GM19025 (cell line): Measurements from ENCODE around the gene RNF167.
A peak's percentile ranks its signal among the peaks of the same experiment; 100 is the strongest.

Experiments
- ATAC-seq: cut with Tn5 transposase; IDR thresholded peaks from one replicate; pipeline ENCODE4 v1.9.1; 2021; ENCODE audit warnings: mild to moderate bottlenecking, low read depth, moderate library complexity; ENCODE audit not compliant: unreplicated experiment

RNF167 gene

GRCh38 chr17:4972752-4973151, 32.7 kb downstream of the RNF167 start:
- no peak for ATAC-seq

DNA sequence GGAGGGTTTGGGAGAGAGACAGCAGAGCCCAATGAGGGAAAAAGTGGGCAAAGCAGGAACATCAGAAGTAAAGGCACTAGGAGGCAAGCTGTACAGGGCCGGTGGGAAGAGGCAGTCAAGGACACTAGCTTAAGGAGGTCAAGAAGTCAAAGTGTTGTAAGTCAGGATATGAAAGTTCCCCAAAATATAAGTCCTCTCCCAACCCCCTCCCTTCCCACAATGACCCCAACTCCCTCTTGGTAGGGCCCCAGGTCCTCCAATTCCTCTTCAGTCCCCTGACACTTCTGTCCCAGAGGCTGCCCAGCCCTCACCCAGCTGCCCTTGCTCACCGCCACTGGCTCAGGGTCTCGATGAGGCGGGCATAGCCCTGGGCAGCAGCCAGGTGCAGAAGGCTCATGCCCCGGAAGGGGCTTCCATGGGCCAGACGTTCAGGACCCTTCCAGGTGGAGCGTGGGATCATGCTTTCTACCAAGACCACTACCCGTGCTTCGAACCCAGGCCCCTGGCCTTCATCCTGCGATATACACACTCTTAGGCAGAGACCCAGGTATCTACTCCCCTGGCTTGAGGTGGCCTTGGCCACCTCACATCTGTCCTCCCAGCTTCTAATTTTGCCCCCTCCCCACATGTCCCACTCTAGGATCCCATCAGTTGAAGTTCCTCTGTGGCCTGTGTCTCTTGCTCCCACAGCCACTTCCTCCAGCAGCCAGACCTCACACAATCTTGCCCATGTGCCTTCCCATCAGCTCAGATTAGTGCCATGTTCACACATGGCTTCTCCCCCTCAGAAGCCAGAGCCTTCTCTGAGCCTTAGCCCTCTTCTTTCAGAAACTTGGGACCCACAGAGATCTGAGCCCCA, 33.4 kb downstream of the RNF167 start:
- ATAC-seq: no peak

DNA sequence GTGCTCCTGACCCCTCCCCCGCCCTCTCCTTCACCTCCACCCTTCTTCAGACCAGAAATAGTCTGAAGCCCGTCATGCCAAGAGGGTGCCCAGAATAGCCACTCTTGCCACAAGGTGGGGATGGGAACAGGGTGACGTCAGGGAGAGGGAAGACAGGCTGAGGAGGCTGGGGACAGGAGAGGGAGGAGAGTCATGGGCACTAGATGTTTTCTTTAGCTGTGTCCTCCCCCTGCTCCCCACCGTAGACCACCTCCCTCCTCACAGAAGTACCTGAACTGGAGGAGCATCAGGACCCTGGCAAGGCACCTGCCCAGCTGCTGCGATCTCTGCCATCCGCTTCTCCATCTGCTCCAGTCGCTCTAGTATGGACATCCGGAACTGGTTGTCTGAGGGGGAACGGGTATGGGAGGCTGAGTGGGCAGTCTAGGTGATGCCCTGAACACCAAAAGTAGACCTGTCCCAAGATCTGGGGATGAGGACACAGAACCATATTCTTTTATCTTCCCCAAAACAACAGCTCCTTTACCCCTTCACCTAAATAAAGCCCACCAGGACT, 34.1 kb downstream of the RNF167 start:
- no peak for ATAC-seq

DNA sequence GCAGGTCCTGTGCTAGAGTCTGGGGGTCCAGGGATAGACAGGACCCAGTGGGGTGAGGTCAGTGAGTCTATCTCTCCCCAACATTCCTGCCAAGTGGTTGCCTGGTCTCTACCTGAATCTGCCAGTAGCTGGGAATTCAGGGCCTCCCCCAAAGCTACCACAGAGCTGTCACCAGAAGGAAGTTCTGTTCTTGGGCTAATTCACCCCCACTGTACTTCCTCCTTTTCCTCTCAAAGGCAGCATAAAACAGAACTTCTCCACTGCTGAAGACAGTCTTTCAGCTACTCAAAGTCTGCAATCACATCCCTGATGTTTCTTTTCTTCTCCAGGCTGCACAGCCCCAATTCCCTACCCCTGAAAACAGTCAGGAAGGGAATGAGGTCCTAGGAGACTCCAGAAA, 38.7 kb downstream of the RNF167 start:
- ATAC-seq: no peak

GRCh38 chr17:4980644-4981216, 40.7 kb downstream of the RNF167 start:
- ATAC-seq: no peak

DNA sequence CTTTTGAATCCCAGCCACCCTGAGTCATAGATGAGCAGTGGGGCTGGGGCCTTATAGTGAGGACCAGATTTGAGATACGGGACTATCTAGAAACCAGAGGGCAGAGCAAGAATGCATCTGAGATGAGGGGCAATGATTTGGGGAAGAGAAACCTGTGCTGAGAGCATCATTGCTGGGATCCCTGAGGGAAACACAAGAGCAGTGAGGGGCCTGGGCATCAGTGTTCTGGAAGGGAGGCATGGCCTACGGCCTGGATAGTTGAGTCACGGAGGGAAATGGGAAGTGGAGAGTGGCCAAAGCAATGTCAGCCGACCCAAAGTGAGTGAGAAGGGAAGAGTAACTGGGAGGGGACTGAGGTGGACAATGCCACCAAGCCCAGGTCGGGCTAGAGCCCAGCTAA, 42.2 kb downstream of the RNF167 start:
- ATAC-seq: no peak

GRCh38 chr17:4986403-4986802, 46.3 kb downstream of the RNF167 start:
- no peak for ATAC-seq

DNA sequence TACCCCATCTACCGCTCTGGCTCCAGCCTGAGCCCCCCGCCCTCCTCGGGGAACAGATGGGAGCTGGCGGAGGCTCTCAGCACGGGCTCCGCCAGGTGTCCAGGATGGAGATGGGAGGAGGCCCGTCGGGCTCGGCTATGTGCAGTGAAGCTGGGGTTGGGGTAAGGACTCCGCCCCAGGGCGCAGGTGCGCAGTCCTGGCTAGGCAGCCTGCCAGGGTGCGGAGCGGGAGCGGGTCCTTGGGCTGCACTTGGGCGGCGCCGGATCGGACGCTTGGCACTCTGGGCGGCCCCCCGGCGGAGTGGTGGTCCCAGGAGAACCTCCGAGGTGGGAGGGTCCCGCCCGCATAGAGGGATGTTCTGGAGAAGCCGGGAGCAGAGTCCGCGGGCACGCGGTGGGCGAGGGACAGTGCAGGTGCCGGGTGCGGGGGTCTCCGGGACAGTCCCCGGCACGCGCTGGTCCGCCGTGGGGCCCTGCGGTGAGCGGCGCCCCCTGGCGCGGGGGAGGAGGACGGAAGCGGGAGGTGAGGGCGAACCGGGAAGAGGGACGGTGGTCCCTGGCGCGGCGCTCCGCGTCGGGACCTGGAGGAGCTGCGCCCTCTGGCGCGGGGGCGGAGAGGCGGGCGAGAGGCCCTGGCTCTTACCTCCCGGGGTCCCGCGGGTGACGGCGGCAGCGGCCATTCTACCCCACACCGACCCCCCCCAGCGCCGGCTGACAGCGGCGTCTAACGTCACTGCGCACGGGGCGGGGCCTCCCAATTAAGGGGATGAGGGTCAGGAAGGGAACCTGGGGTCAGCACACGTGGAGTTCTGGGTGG, 47.1 kb downstream of the RNF167 start, which contains the start of gene CAMTA2:
Gene CAMTA2 (minus strand): TSS at position 725 of the 816 bp plus-strand sequence. CDS start 1,453 bp downstream, outside the sequence.
- peak; percentile 79 for ATAC-seq

- no peak for ATAC-seq
Measured at GRCh38 chr17:4987767-4988567, 47.9 kb downstream of the RNF167 start.

DNA sequence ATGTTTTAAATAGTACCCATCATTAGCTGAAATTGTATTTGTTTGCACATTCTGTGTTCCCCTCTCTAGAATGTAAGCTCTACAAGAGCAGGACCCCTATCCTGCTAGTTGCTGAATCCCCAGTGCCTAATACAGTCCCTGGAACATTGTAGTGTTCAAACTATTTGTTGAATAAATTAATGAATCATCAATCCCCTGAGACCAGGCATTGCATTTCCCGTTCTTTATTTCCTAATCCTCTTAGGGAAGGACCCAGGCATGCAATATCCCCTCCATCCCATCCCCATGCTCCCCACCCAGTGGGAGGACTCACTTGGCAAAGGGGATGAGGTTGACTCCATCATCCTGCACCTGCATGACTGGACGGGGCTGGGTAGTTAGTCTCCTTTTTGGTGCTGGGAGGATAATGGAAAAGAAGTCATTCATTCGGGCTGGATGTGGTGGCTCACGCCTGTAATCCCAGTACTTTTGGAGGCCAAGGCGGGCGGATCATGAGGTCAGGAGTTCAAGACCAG, 54.1 kb downstream of the RNF167 start:
- no peak for ATAC-seq
